ENCODE results near the gene KLHL41. TPM values are rescaled to one million over a fixed set of nuclear protein-coding genes. Genes with fewer than 3 reads are reported as not detected.

The KLHL41 gene
- 0.15 to 0.76 TPM (median 0.45 TPM) in 4 of 5 replicates, not detected in the other for total RNA-seq (2022; extraction: Qiagen RNA extraction; ENCODE audit: low read depth)

DNA sequence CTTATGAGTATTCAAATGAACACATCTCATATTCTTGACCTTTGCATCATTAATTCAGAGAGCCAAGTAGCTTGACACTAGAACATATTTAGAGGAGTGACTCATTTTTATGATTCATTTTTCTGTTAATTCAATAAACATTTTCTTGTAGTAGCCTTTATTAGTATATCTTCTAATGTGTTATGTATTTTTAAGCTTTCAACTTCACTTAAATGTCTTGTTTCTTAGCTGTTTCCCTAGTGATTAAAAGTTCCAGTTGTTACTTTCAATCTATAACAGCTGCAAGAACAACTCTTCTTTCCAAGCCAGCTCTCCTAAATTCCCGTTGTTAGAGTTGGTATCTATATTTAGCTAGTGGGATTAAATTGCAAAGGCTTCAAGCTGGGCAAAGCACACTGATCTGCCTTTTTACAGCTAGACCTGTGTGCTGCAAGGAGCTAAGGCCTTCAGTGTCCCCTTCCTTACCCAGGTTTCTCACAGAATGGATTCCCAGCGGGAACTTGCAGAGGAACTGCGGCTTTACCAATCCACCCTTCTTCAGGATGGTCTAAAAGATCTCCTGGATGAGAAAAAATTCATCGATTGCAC lies at the start of gene KLHL41:
TSS of gene KLHL41 (plus strand) at position 405 of the 588 bp plus-strand sequence. CDS start at position 482, 77 bp downstream.

DNA sequence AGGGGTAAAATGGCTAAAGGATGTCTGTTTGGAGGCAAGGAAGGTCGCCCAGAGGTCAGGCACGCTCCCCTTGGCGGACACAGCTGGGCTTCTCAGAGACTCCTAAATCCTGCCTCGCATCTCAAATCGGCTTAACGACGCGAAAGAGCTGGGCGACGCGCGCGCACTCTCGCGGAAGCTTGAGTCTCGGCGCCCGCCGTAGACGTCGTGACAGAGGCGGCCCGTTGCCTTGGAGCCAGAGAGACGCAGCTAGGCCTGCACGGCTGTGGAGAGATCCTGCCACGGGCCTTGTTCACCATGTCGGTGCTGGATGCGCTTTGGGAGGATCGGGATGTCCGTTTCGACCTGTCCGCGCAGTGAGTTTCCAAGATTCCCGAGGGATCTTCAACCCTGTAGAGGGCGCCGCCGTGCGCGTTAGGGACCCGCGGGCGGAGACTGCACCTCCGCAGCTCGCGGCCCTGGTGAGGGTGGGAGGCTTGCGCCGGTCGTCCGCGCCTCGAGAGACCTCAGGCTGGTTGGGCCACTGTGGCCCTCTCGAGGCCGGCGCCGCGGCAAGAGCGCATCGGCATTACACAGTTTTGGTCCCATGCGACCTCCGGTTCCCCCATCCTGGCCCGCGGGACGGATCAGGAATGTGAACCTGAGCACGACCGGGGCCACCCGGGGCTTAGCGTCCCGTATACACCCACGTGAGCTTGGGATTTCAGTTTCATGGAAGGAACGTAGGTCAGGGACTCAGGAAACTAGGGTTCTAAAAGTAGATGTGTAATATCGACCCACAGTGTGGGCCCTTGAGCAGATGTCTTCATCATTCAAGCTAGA lies 30.0 kb upstream of the KLHL41 start, which contains the start of gene BBS5:
TSS of gene BBS5 (plus strand) at position 238 of the 822 bp plus-strand sequence. CDS start at position 298, 60 bp downstream.

DNA sequence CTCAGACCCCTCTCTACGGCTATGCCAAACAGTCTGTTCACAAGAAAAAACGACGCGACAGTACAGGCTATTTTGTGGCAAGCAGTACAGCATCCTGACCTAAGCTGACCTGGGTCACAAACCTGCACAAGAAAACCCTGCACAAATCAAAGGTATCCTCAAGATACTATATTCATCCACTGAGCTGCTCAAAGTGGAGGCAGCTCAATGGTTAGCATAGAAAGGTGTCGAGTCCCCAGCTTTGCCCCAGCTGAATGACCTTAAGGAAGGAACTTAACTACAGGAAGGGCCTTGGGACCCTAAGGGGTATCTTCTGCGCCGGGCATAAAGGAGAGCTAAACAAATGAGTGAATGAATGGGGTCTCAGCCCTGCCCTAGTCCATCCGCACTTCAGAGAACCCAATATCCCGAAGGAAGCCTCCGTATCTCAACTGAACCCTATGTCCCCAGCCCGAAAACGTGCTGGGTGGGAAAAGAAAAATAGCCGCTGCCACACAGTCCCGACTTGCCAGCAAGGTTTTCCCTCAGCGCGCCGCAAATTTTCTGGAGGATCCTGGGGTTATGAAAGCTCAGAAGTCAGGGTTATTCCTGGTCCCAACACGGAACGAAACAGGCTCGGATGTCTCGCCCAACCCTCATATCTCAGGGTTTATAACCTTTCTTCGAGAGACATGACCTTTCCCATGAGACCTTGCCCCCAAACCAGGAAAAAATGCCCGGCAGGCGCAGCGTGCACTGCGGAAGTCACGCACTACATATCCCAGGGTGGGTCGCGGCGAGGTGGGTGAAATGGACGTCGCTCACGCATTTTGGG lies 63.9 kb downstream of the KLHL41 start, which contains the start of gene FASTKD1:
TSS of gene FASTKD1 (minus strand) at position 706 of the 814 bp plus-strand sequence. CDS start 1,836 bp downstream, outside the sequence.

Other genes starting within 250 kb of the KLHL41 start
- under 0.01 to 0.03 TPM (median 0.02 TPM) in 3 of 5 replicates, not detected in the others for gene LRP2, start 147.2 kb upstream of the KLHL41 start, total RNA-seq (2022; extraction: Qiagen RNA extraction; ENCODE audit: low read depth)
- 5.6 to 6.4 TPM (median 5.8 TPM) in 5 replicates for gene BBS5, start 30.2 kb upstream of the KLHL41 start, total RNA-seq (2022; extraction: Qiagen RNA extraction; ENCODE audit: low read depth)
- 20.3 to 25.3 TPM (median 23.8 TPM) in 5 replicates for gene FASTKD1, start 64.2 kb downstream of the KLHL41 start, total RNA-seq (2022; extraction: Qiagen RNA extraction; ENCODE audit: low read depth)
- 33.5 to 58.6 TPM (median 43.4 TPM) in 5 replicates for gene PPIG, start 74.6 kb downstream of the KLHL41 start, total RNA-seq (2022; extraction: Qiagen RNA extraction; ENCODE audit: low read depth)
- gene CFAP210, start 184.7 kb downstream of the KLHL41 start, total RNA-seq (2022; extraction: Qiagen RNA extraction; ENCODE audit: low read depth), result 0.27 to 0.64 TPM (median 0.33 TPM) in 5 replicates
- gene PHOSPHO2, start 184.8 kb downstream of the KLHL41 start, total RNA-seq (2022; extraction: Qiagen RNA extraction; ENCODE audit: low read depth), result 3.0 to 4.2 TPM (median 3.4 TPM) in 5 replicates
- gene KLHL23, start 224.1 kb downstream of the KLHL41 start, total RNA-seq (2022; extraction: Qiagen RNA extraction; ENCODE audit: low read depth), result 6.3 to 12.4 TPM (median 9.5 TPM) in 5 replicates

Data from A549 treated with CpdA at 1 μM for 4 hours (cell line).